GM10847 (cell line): Measurements from ENCODE around the gene CALML5.

ENCODE experiments used
- POLR2A ChIP-seq: IDR thresholded peaks from 2 replicates; pipeline ENCODE4 v1.6.1; 2011; ENCODE audit not compliant: insufficient read length; ENCODE audit errors: extremely low read depth

Gene CALML5, protein sequence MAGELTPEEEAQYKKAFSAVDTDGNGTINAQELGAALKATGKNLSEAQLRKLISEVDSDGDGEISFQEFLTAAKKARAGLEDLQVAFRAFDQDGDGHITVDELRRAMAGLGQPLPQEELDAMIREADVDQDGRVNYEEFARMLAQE

GRCh38 chr10:5499493-5500140, at the start of gene CALML5:
Gene CALML5, minus strand, starts transcription at chr10:5499570. Its CDS starts 132 bp downstream, at chr10:5499438.
- TF ChIP-seq POLR2A, result no peak

GRCh38 chr10:5547931-5548660, 48.7 kb upstream of the CALML5 start:
- TF ChIP-seq POLR2A, result no peak

DNA sequence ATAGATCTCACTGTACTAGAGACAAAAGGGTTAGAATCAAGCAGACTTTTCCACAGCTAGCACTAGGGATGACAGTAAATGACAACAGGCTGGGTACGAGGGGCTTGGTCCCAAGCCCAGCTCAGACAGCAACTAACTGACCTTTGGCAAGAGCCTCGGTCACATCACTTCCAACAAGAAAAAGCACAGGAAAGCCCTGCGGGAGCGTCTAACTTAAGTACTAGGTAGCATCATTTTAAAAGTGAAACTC, 48.2 kb upstream of the CALML5 start:
- TF ChIP-seq POLR2A, result no peak

DNA sequence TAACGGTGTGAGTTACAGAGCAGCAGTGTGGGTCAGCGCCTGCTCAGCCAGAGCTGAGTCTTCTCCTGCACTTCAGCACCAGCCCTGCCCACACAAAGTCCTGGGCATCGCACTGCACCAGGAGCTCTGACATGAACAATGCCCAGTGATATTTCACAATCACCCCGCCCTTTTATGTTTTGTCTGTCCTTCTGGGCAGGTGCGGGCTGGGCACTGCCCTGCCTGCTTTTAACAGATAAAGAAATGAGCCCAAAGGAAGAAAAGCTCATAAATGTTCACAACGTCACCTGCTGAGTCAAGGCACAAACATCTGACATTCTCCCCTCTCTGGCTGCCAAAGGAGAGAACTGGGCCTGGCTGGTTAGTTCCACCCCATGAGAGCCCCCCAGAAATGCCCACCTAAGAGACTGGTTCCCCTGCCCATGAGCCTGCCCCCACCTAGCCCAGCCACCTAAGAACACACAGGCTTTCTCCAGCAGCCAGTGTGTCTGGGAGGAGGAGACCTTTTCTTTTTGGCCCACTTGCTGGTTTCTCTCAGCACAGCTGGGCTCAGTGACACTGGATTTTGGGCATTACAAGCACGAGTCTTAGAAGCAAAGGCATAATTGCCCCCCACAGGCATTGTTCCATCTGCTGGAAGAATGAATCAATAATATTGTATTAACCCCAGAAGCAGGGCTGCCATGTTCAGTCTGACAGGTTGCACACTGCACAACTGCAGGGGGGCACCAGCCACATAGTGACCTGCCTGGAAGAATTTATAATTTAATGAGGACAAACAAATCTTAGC, 47.7 kb upstream of the CALML5 start:
- TF ChIP-seq POLR2A, result no peak

- no peak for TF ChIP-seq POLR2A
These were observed 46.7 kb upstream of the CALML5 start for GRCh38 chr10:5545778-5546710.

DNA sequence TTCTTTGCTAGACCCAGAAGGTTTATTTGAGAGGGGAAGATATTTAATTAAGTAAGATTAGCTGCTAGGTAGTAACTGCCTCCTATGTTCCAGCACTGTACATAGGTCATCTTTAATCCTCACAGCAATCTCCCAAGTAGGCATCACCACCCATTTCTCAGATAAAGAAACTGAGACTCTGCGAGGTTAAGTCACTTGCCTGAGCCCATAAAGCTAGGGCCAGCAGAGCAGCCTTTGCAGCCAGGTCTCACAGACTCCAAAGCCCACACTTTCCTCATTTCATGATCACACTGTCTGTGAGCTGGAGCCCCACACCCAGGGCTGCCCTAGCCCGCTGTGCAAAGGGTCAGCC, 46.0 kb upstream of the CALML5 start:
- no peak for TF ChIP-seq POLR2A

- TF ChIP-seq POLR2A, result no peak
These were observed 45.6 kb upstream of the CALML5 start for GRCh38 chr10:5545011-5545410.

GRCh38 chr10:5544216-5544805, 44.9 kb upstream of the CALML5 start:
- no peak for TF ChIP-seq POLR2A

GRCh38 chr10:5543623-5544022, 44.3 kb upstream of the CALML5 start:
- no peak for TF ChIP-seq POLR2A

- no peak for TF ChIP-seq POLR2A
These were observed 42.7 kb upstream of the CALML5 start for GRCh38 chr10:5542100-5542499.

DNA sequence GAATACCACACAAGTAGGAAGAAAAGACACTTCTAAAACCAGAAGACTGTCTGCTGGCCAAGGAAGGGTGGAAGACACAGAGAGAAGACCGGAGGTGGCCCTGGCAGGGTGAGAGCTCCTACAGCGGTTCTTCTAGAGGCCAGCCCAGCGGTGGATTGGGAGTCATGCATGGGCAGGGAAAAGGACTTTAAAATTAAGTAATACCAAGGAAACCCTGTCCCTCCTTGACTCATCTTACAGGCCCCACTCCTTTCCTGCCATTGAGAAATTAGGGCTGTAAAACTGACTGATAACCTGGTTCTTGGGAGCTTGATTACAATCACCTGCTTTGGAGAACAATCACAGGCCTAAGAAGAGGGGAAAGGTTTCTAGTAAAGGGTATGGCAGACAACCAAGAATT, 41.5 kb upstream of the CALML5 start:
- TF ChIP-seq POLR2A, result no peak

- TF ChIP-seq POLR2A, result no peak
These were observed 40.7 kb upstream of the CALML5 start for GRCh38 chr10:5540080-5540479.

DNA sequence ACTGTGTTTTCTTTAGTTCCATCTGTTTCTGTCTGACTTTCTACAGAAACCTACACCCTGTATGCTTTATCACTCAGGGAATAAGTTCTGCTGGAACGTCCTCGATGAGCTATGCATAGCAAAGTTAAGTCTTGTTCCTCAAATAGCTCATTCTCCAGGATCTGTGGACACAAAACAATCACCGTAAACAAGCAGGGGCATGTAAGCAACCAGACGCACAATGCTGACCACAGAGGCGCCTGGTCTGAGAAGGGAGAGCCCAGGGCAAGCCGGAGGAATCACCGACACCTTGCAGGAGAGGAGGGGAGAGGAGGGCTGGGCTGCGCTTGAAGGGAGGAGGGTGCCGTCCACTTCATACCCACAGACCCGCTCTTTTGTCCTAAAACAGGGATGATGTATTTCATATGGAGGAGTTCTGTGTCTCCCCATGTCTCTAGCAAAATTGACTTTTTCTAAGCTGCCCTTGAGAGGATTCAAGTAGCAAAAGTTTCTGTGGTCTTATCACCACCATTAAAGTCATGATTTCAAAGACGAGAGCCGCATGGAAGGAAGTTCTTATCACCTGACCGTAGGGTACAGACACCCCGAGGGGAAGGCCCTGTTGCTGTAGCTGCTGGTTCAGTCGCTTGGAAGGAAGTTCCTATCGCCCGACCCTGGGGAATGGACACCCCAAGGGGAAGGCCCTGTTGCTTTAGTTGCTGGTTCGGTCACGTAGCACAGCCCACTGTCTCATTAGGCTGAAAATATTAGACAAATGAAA, 39.7 kb upstream of the CALML5 start:
- no peak for TF ChIP-seq POLR2A

DNA sequence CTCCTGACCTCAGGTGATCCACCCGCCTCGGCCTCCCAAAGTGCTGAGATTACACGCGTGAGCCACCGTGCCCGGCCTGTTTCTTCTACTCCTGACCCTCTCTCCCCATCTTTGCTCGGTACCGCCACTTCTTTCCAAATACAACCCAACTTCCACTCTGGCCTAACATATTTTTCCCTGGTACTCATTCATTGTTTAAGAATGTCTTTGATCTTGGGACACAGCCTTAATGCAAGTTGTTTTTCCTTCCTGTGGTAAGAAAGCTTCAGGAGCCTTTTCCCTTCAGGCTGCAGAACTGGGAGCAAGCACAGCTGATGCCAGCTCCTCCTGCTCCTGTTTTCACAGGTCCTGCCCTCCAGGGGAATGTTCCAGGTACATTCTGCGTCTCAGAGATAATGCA, 39.1 kb upstream of the CALML5 start:
- TF ChIP-seq POLR2A, result no peak
